Epithelial cell of proximal tubule (primary cell): ENCODE results near the gene COL23A1. TPM values are rescaled to one million over a fixed set of nuclear protein-coding genes. Genes with fewer than 3 reads are reported as not detected.

ENCODE experiments used
- DNase-seq: peaks from one replicate; pipeline ENCODE4 v3.0.0-alpha.2; 2011; ENCODE audit warnings: low read depth
- H3K4me3 ChIP-seq: 2 replicates; pipeline ENCODE4 v1.5.1; 2011; ENCODE audit warnings: low read depth, mild to moderate bottlenecking, low read length
- CTCF ChIP-seq: conservative IDR thresholded peaks from 2 replicates; pipeline ENCODE4 v1.5.1; 2012; ENCODE audit warnings: low read depth, mild to moderate bottlenecking, low read length
- total RNA-seq: library from RNA; depleted of rRNA; stranded (reverse); fragments of >200 nt; gene quantifications from 2 replicates; pipeline ENCODE4 v1.2.3, GENCODE V29; 2015

The COL23A1 gene
- total RNA-seq, 1 donor from 2014 or later, result not detected

GRCh38 chr5:178228609-178229008 is 361.6 kb downstream of the COL23A1 start:
- no peak overlapping the region for H3K4me3 ChIP-seq
- DNase-seq, result no peak
- no peak for TF ChIP-seq CTCF

GRCh38 chr5:178227929-178228328 is 362.3 kb downstream of the COL23A1 start:
- DNase-seq, result no peak
- H3K4me3 ChIP-seq, result no peak overlapping the region
- TF ChIP-seq CTCF, result no peak

- H3K4me3 ChIP-seq, result no peak overlapping the region
- DNase-seq, result no peak
Measured at GRCh38 chr5:178227138-178227659, 363.0 kb downstream of the COL23A1 start.

DNA sequence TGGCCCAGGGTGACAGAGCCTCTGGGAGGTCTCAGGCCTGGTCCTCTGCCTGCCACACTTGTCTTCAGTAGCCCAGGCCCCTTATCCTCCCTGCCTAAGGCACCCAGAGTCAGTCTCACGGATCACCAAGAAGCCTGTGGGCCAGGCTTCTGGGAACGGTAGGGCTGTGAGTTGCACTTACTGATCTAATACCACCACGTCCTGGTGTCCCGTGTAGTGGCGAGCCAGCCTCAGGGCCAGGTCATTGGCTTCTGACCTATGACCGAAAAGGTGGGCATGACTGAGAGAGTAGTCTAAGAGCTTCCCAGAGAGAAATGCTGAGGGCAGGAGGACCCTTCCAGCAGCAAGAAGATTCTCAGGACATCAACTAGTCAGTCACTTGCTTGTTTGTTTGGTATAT is 365.0 kb downstream of the COL23A1 start:
- DNase-seq, result no peak
- no peak for TF ChIP-seq CTCF
- no peak overlapping the region for H3K4me3 ChIP-seq

More at GRCh38 chr5:178227138-178227659, 363.0 kb downstream of the COL23A1 start:
- no peak for TF ChIP-seq CTCF

GRCh38 chr5:178224403-178224802 is 365.8 kb downstream of the COL23A1 start:
- no peak for DNase-seq
- no peak for TF ChIP-seq CTCF
- no peak overlapping the region for H3K4me3 ChIP-seq

GRCh38 chr5:178223828-178224335 is 366.3 kb downstream of the COL23A1 start:
- no peak for DNase-seq
- no peak for TF ChIP-seq CTCF
- H3K4me3 ChIP-seq, result no peak overlapping the region

GRCh38 chr5:178223196-178223773 is 366.9 kb downstream of the COL23A1 start:
- no peak for DNase-seq
- H3K4me3 ChIP-seq, result no peak overlapping the region
- no peak for TF ChIP-seq CTCF
